Measurements from ENCODE around the gene CD40. TPM values are rescaled to one million over a fixed set of nuclear protein-coding genes. Genes with fewer than 3 reads are reported as not detected.
A peak's percentile ranks its signal among the peaks of the same experiment; 100 is the strongest.

CD40 gene
- polyA plus RNA-seq, result 217 TPM

GRCh38 chr20:46117704-46118467 is at the start of gene CD40:
CD40 (plus strand) TSS chr20:46118314; CDS start chr20:46118344, 30 bp downstream.
- peaks cover 30 to 38% (median 32%) of the 10 kb centered on the region in 3 donors for H3K4me1 Mint-ChIP-seq
- no peaks in the 10 kb centered on the region for H3K27me3 Mint-ChIP-seq
- peaks cover 2% of the 10 kb centered on the region for H3K36me3 Mint-ChIP-seq
- H3K27ac Mint-ChIP-seq, result peak within 1 kb of the TSS; percentile 97 to 100 (median 99)
- no peaks in the 10 kb centered on the region for H3K9me3 Mint-ChIP-seq
- H3K4me3 Mint-ChIP-seq, result peak within 1 kb of the TSS; percentile 98 to 100 (median 99)

- Mint-ChIP-seq H3K27ac (no peak overlapping the region), H3K4me1 (peaks cover 0 to 4% (median 0%) of the 10 kb centered on the region in 3 donors), H3K27me3 (no peaks in the 10 kb centered on the region), H3K9me3 (no peaks in the 10 kb centered on the region), H3K4me3 (no peak overlapping the region), H3K36me3 (peaks cover 11% of the 10 kb centered on the region)
These were observed 47.8 kb upstream of the CD40 start for GRCh38 chr20:46070215-46070900.

- H3K4me3 Mint-ChIP-seq, result no peak overlapping the region
- no peak overlapping the region for H3K27ac Mint-ChIP-seq
- H3K27me3 Mint-ChIP-seq, result no peaks in the 10 kb centered on the region
- peaks cover 6% of the 10 kb centered on the region for H3K36me3 Mint-ChIP-seq
- H3K4me1 Mint-ChIP-seq, result peaks cover 0 to 4% (median 0%) of the 10 kb centered on the region in 3 donors
- H3K9me3 Mint-ChIP-seq, result no peaks in the 10 kb centered on the region
These were observed 46.5 kb upstream of the CD40 start for GRCh38 chr20:46071573-46071972.

- no peak overlapping the region for H3K4me3 Mint-ChIP-seq
- no peaks in the 10 kb centered on the region for H3K27me3 Mint-ChIP-seq
- peaks cover 0 to 4% (median 2%) of the 10 kb centered on the region in 3 donors for H3K4me1 Mint-ChIP-seq
- no peaks in the 10 kb centered on the region for H3K9me3 Mint-ChIP-seq
- H3K36me3 Mint-ChIP-seq, result peaks cover 6% of the 10 kb centered on the region
- H3K27ac Mint-ChIP-seq, result no peak overlapping the region
These were observed 45.1 kb upstream of the CD40 start for GRCh38 chr20:46073024-46073423.

- Mint-ChIP-seq H3K27me3 (no peaks in the 10 kb centered on the region), H3K4me3 (no peak overlapping the region), H3K9me3 (no peaks in the 10 kb centered on the region), H3K36me3 (peaks cover 6% of the 10 kb centered on the region), H3K4me1 (peaks cover 0 to 6% (median 2%) of the 10 kb centered on the region in 3 donors), H3K27ac (no peak overlapping the region)
These were observed 44.7 kb upstream of the CD40 start for GRCh38 chr20:46073443-46073842.

- H3K4me1 Mint-ChIP-seq, result peaks cover 0 to 6% (median 2%) of the 10 kb centered on the region in 3 donors
- peaks cover 6% of the 10 kb centered on the region for H3K36me3 Mint-ChIP-seq
- H3K9me3 Mint-ChIP-seq, result no peaks in the 10 kb centered on the region
- H3K27ac Mint-ChIP-seq, result no peak overlapping the region
- H3K4me3 Mint-ChIP-seq, result no peak overlapping the region
- no peaks in the 10 kb centered on the region for H3K27me3 Mint-ChIP-seq
These were observed 44.1 kb upstream of the CD40 start for GRCh38 chr20:46074006-46074405.

GRCh38 chr20:46076806-46077205 is 41.3 kb upstream of the CD40 start:
- H3K36me3 Mint-ChIP-seq, result peaks cover 4% of the 10 kb centered on the region
- H3K9me3 Mint-ChIP-seq, result no peaks in the 10 kb centered on the region
- peaks cover 7 to 13% (median 9%) of the 10 kb centered on the region in 3 donors for H3K4me1 Mint-ChIP-seq
- no peak overlapping the region for H3K4me3 Mint-ChIP-seq
- no peak overlapping the region for H3K27ac Mint-ChIP-seq
- no peaks in the 10 kb centered on the region for H3K27me3 Mint-ChIP-seq

GRCh38 chr20:46077642-46078305 is 40.3 kb upstream of the CD40 start:
- Mint-ChIP-seq H3K27me3 (no peaks in the 10 kb centered on the region), H3K27ac (peak overlapping the region in 1 of 3 donors; percentile 40), H3K36me3 (peaks cover 4% of the 10 kb centered on the region), H3K9me3 (no peaks in the 10 kb centered on the region), H3K4me1 (peaks cover 7 to 20% (median 18%) of the 10 kb centered on the region in 3 donors), H3K4me3 (no peak overlapping the region)

GRCh38 chr20:46078954-46079353 is 39.2 kb upstream of the CD40 start:
- Mint-ChIP-seq H3K9me3 (no peaks in the 10 kb centered on the region), H3K4me1 (peaks cover 7 to 29% (median 27%) of the 10 kb centered on the region in 3 donors), H3K27me3 (no peaks in the 10 kb centered on the region), H3K27ac (no peak overlapping the region), H3K36me3 (peaks cover 4% of the 10 kb centered on the region), H3K4me3 (no peak overlapping the region)

- no peak overlapping the region for H3K27ac Mint-ChIP-seq
- H3K27me3 Mint-ChIP-seq, result no peaks in the 10 kb centered on the region
- H3K4me1 Mint-ChIP-seq, result peaks cover 24 to 46% (median 42%) of the 10 kb centered on the region in 3 donors
- H3K9me3 Mint-ChIP-seq, result no peaks in the 10 kb centered on the region
- H3K4me3 Mint-ChIP-seq, result no peak overlapping the region
- H3K36me3 Mint-ChIP-seq, result no peaks in the 10 kb centered on the region
These were observed 37.0 kb upstream of the CD40 start for GRCh38 chr20:46081074-46081473.

- Mint-ChIP-seq H3K36me3 (no peaks in the 10 kb centered on the region), H3K9me3 (no peaks in the 10 kb centered on the region), H3K27ac (no peak overlapping the region), H3K4me1 (peaks cover 41 to 63% (median 60%) of the 10 kb centered on the region in 3 donors), H3K4me3 (no peak overlapping the region), H3K27me3 (no peaks in the 10 kb centered on the region)
These were observed 35.0 kb upstream of the CD40 start for GRCh38 chr20:46083101-46083500.

GRCh38 chr20:46083531-46084061 is 34.5 kb upstream of the CD40 start:
- no peaks in the 10 kb centered on the region for H3K36me3 Mint-ChIP-seq
- peaks cover 42 to 66% (median 65%) of the 10 kb centered on the region in 3 donors for H3K4me1 Mint-ChIP-seq
- H3K27ac Mint-ChIP-seq, result no peak overlapping the region
- no peak overlapping the region for H3K4me3 Mint-ChIP-seq
- no peaks in the 10 kb centered on the region for H3K27me3 Mint-ChIP-seq
- no peaks in the 10 kb centered on the region for H3K9me3 Mint-ChIP-seq

- H3K27ac Mint-ChIP-seq, result peak overlapping the region in 1 of 3 donors; percentile 71
- H3K4me3 Mint-ChIP-seq, result peak overlapping the region in 1 of 4 donors; percentile 33
- no peaks in the 10 kb centered on the region for H3K27me3 Mint-ChIP-seq
- H3K36me3 Mint-ChIP-seq, result no peaks in the 10 kb centered on the region
- H3K9me3 Mint-ChIP-seq, result no peaks in the 10 kb centered on the region
- peaks cover 42 to 67% (median 67%) of the 10 kb centered on the region in 3 donors for H3K4me1 Mint-ChIP-seq
These were observed 33.3 kb upstream of the CD40 start for GRCh38 chr20:46084805-46085178.

- Mint-ChIP-seq H3K36me3 (no peaks in the 10 kb centered on the region), H3K27ac (peak overlapping the region in 1 of 3 donors; percentile 71), H3K4me1 (peaks cover 42 to 68% (median 67%) of the 10 kb centered on the region in 3 donors), H3K27me3 (no peaks in the 10 kb centered on the region), H3K4me3 (peak overlapping the region in 2 of 4 donors; percentile 33 to 70), H3K9me3 (no peaks in the 10 kb centered on the region)
These were observed 32.8 kb upstream of the CD40 start for GRCh38 chr20:46085179-46085851.

All from IgD-negative memory B cell (primary cell).